Esophagus squamous epithelium (tissue), 4 donors: Measurements from ENCODE around the gene STRAP.

ENCODE experiments used
- CTCF ChIP-seq, 6 experiments: fragments of 450-650 bp in 4 of 6; fragments of 200-600 bp in 2 of 6; sonication (generic) in 2 of 6; IDR thresholded peaks; one replicate each; pipeline ENCODE4 v1.5.1; 2016 to 2019; ENCODE audit warnings: antibody characterized with exemption in 6 of 6, mild to moderate bottlenecking in 4 of 6, moderate library complexity in 4 of 6
- POLR2A ChIP-seq, 4 donors: fragments of 450-650 bp; IDR thresholded peaks; one replicate each; pipeline ENCODE4 v1.6.1; 2017; ENCODE audit warnings: antibody characterized with exemption in 4 of 4, mild to moderate bottlenecking in 4 of 4, moderate library complexity in 3 of 4

GRCh38 chr12:15880721-15881120 is 1.5 kb upstream of the STRAP start:
- no peak for TF ChIP-seq CTCF (IDR thresholded peaks at IDR 0.05)
- no peak for TF ChIP-seq POLR2A (IDR thresholded peaks at IDR 0.05)
